NK-92 treated with Interleukin-12 subunit alpha and Interleukin-12 subunit beta, amount 100 ng/mL, for 24 hours (cell line): Measurements from ENCODE around the gene LRSAM1.
A peak's percentile ranks its signal among the peaks of the same experiment; 100 is the strongest.

ENCODE experiments used
- DNase-seq: peaks from one replicate; lab custom pipeline; 2025; lab: John Stamatoyannopoulos, UW

LRSAM1 gene

GRCh38 chr9:127450830-127451607 is at the start of gene LRSAM1, which contains the start of gene RPL12:
TSS of gene LRSAM1 (plus strand) at chr9:127451510. CDS start at chr9:127454528, 3,018 bp downstream.
TSS of gene RPL12 (minus strand) at chr9:127451406. CDS start at chr9:127451317, 89 bp downstream.
- peak; percentile 83 for DNase-seq

GRCh38 chr9:127402401-127403090 is 48.8 kb upstream of the LRSAM1 start:
- DNase-seq = no peak

GRCh38 chr9:127403507-127404192 is 47.7 kb upstream of the LRSAM1 start:
- no peak for DNase-seq

DNA sequence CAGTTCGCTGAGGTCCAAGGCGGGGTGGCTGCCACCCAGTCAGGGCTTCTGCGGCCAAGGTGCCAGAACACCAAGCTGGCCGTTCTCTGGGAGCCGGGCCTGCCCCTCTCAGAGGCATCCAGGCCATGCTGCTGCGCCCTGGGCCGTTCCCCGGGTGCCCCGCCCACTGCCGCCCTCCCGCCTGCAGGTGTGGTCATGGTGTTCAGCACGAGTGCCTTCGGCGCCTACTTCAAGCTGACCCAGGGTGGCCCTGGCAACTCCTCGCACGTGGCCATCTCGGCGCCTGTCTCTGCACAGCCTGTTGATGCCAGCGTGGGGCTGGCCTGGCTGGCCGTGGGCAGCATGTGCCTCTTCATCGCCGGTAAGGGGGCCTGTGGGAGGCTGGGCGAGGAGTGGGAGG is 46.7 kb upstream of the LRSAM1 start:
- DNase-seq = no peak

- no peak for DNase-seq
These were observed 45.8 kb upstream of the LRSAM1 start for GRCh38 chr9:127405344-127406125.

GRCh38 chr9:127406799-127407491 is 44.4 kb upstream of the LRSAM1 start:
- DNase-seq = no peak

DNA sequence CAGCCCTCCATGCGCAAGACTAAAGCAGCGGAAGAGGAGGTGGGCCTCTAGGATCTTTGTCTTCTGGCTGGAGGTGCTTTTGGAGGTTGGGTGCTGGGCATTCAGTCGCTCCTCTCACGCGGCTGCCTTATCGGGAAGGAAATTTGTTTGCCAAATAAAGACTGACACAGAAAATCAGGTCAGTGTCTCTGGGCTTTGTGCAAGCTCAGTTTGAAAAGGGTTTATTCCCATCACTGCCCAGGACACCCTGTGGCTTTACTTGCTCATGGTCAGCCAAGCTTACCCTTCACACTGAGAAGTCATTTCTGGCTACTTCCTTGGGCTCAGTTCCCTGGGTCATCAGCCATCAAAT is 43.8 kb upstream of the LRSAM1 start:
- no peak for DNase-seq

DNA sequence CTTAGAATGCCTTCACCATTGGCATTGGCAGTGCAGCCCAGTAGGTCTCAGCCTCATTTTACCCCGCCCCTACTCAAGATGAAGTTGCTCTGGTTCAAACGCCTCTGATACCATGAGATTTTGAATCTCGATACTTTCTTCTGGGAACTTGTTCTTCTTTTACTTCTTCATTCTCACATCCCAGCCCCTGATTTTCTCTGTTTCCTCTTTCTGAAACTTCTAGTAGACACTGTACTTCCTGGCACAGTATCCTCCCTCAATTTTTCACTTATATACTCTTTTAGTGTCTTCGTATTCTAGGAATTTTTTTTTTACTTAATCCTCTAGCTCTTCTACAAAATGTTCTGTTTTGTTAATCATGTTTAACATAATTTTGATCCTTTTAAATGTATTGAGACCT is 40.2 kb upstream of the LRSAM1 start:
- DNase-seq = no peak

- DNase-seq = no peak
These were observed 36.2 kb upstream of the LRSAM1 start for GRCh38 chr9:127415141-127415540.

- DNase-seq = no peak
These were observed 35.7 kb upstream of the LRSAM1 start for GRCh38 chr9:127415657-127416056.

DNA sequence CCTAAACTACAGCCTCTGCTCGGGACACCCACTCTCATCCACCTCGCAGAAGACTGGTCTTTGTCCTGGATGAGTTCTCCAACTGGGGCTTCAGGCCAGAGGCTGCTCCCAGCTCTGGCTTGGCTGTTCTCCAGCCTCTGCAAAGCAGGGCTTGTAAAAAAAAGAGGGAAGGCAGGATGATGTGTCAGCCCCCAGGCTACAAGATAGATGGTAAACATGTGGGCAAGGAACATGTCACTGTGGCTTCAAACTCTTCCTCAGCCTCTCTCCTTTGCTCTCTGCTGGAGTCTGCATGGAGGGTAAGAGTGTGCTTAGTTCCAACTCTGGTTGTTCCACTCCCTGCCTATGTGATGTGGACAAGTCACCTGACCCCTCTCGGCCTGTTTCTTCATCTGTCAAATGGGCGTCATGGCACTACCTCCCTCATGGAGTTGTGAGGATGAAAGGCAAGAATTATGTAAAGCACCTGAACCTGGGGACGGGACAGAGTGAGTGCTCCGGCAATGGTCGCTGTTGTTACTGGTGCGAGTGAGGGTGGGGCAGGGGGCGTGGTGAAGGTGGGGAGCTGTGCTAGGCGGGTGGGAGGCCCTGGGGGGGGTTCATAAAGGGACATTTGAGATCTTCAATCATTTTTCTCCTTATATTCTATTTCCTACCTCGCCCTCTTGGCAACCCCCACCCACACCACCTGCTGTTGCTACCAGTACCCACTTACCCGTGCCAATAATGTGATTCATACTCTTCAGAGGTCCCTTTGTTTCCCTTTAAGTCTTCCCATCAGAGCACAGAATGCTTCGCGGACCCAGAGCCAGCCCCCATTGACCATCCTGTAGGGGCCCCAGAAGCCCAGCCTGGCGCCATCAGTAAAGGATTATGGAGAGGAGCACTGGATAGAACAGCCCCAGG is 33.9 kb upstream of the LRSAM1 start:
- no peak for DNase-seq

DNA sequence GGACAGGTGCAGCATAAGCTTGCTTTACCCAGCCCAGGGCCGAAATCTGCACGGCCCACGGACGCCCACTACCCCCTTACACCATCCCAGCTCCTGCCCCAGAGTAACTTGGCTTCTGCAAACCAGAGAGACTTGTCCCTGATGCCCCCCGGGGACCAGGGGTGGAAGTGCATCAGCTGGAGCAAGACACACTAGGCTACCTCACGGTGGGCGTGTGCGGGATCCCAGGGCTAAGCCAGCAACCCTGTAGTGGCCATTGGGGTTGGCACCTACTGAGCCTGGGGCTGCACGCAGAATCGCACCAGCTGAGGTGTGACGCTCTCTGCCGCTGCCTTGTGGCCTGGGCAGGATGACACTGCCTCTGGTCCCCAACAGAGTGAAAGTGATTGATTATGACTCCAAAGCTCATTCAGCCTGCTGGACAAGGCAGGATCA is 33.3 kb upstream of the LRSAM1 start:
- DNase-seq = peak; percentile 40

GRCh38 chr9:127419348-127419747 is 32.0 kb upstream of the LRSAM1 start:
- no peak for DNase-seq

DNA sequence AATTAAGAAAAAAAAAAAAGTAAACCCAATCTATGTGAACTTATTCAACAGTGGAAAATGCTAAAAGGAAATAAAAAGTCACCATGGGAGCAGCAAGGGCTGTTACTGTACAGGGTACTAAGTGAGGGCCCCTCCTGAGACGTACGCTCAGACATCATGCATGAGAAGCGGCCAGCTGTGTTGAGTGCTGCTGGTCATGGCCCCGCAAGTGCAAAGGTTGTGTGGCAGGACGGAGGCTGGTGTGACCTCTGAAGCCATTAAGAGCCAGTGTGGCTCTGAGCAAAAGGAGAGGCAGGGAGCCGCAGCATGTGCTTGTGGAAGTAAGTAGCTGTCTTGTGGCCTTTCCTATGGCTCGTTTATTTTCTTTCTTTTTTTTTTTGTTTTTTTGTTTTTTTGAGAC is 30.3 kb upstream of the LRSAM1 start:
- DNase-seq = no peak

DNA sequence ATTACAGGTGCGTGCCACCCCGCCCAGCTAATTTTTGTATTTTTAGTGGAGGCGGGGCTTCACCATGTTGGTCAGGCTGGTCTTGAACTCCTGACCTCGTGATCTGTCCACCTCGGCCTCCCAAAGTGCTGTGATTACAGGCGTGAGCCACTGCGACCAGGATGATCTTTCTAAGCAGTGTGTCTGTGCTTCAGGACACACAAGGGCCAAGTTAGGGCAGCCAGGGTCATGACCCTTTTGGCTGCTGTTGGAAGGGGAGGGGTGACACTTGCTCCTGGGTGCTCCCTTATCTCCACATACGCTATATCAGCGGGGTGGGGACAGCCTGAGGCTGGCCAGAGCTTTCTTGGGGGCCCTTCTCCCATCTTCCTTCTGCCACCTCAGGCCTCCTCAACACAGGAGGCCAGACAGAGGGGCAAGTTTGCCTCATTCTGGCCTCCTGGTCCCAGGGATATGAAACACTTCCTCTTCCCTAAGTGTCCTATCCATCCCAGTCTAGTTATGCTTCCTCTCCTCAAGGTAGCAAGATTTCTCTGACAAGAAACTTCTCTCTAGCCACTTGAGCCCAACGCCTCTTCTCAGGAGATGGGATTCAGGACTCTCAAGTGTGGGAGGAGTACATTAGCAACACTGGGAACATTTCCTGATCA is 29.1 kb upstream of the LRSAM1 start:
- no peak for DNase-seq

DNA sequence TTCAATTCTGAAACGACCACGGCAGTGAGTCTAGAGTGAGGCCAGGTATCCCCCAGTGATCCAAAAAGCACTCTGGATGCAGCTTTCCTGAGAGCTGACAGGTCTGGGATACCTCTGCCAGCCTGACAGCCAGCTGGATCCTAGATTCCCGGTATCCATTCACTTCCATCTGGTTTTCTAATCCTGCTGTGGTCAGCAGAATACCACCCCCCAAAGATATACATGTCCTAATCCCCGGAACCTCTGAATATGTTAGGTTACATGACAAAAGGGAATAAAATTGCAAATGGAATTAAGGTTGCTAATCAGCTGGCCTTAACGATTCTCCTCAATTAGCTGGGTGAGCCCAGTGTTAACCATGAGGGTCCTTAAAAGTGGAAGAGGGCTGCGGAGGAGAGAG is 28.5 kb upstream of the LRSAM1 start:
- no peak for DNase-seq

DNA sequence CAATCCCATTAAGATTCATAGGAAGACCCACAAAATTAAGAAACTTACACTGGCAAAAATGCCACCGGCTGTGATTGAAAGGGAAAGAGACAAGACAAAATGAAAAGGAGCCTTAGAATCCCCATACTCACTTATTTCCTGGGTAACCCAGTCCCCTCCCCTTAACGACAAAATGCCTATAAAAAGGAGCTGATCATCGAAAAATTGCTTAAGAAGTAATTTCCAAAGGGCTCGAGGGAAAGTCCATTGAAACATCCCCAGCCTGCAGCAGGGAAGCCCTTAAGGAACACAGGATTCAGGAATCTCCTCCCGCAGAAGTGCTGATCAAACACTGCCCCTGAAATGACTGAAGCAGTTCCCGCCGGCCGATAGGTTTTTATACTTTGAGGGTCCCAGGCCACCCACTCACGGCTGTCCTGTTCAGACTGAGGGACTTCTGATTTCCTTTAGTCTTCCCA is 27.8 kb upstream of the LRSAM1 start:
- DNase-seq = no peak

- DNase-seq = peak; percentile 84
These were observed 27.2 kb upstream of the LRSAM1 start, which contains the start of gene ZNF79 for GRCh38 chr9:127423934-127424675. TSS of gene ZNF79 (plus strand) at chr9:127424382. CDS start at chr9:127424788, 406 bp downstream.

DNA sequence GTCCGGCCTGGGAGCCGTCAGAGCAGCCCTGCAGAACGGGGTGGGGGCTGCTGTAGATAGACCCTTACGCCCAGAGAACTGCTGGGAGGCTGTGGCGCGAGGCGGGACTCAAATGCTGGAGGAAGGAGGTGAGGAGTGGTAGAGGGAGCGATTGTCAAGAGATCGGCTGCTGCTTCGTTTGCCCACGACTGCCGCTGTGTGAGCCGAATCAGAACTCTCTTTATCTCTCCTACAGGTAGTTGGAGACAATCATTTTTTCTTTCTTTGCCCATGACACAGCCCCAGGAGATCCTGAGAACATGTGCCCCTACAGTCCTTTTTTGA is 26.7 kb upstream of the LRSAM1 start:
- DNase-seq = no peak
